ENCODE measurements around the gene NOL8. TPM values are rescaled to one million over a fixed set of nuclear protein-coding genes. Genes with fewer than 3 reads are reported as not detected.

The NOL8 gene
- total RNA-seq, 1 experiment from 2014 or later: 30.6 TPM

GRCh38 chr9:92308893-92309292, 16.3 kb downstream of the NOL8 start:
- in situ Hi-C loops (cut with HindIII; ENCODE audit: low pct_unique_long_range_greater_than_20kb, low sequenced_read_pairs) (no loop called here), intact Hi-C loops (cut with micrococcal nuclease; ENCODE audit: unreplicated experiment) (no loop called here)
- no TSS peak for BruUV-seq (replicated peaks)
- TF ChIP-seq REST (IDR thresholded peaks at IDR 0.05; ENCODE audit: insufficient read depth in 1 of 2, low read depth in 2 of 2, low read length in 1 of 2) (no peak), SIN3A (IDR thresholded peaks at IDR 0.05; ENCODE audit: borderline replicate concordance, insufficient read depth, low read depth, low read length) (no peak), POLR2AphosphoS5 (IDR thresholded peaks at IDR 0.05; ENCODE audit: low read depth, low read length) (no peak), CTCF (IDR thresholded peaks at IDR 0.05) (no peak), TCF7L2 (IDR thresholded peaks at IDR 0.05; ENCODE audit: low read depth, low read length) (no peak)
- H3K27me3 ChIP-seq (ENCODE audit: control insufficient read depth, insufficient read depth, low read length): no peaks in the 10 kb centered on the region
- ATAC-seq (no peak), DNase-seq (ENCODE audit: low read depth, low spot score) (no peak)
- ChIA-PET POLR2A (no interaction called here), CTCF (no interaction called here)
- no peaks in the 10 kb centered on the region for H3K9me3 ChIP-seq (ENCODE audit: control insufficient read depth, insufficient read depth, low read depth, low read length)
- H3K4me1 ChIP-seq (ENCODE audit: control insufficient read depth, insufficient read depth, low read length): no peaks in the 10 kb centered on the region
- no peak overlapping the region for H3K4me3 ChIP-seq (ENCODE audit: low read depth in 2 of 2, low read length in 2 of 2)
- no peak overlapping the region for H3K27ac ChIP-seq (ENCODE audit: low read length)
- peaks cover 42% of the 10 kb centered on the region for H3K36me3 ChIP-seq (ENCODE audit: control insufficient read depth, insufficient read depth, low read length)

GRCh38 chr9:92300936-92301335, 24.2 kb downstream of the NOL8 start:
- Histone ChIP-seq H3K27ac (ENCODE audit: low read length) (no peak overlapping the region), H3K36me3 (ENCODE audit: control insufficient read depth, insufficient read depth, low read length) (peaks cover 48% of the 10 kb centered on the region), H3K9me3 (ENCODE audit: control insufficient read depth, insufficient read depth, low read depth, low read length) (no peaks in the 10 kb centered on the region), H3K27me3 (ENCODE audit: control insufficient read depth, insufficient read depth, low read length) (no peaks in the 10 kb centered on the region), H3K4me1 (ENCODE audit: control insufficient read depth, insufficient read depth, low read length) (no peaks in the 10 kb centered on the region), H3K4me3 (ENCODE audit: low read depth in 2 of 2, low read length in 2 of 2) (no peak overlapping the region)
- BruUV-seq (replicated peaks): no TSS peak
- no peak for DNase-seq (ENCODE audit: low read depth, low spot score)
- no peak for ATAC-seq
- intact Hi-C loops (cut with micrococcal nuclease; ENCODE audit: unreplicated experiment) (no loop called here), in situ Hi-C loops (cut with HindIII; ENCODE audit: low pct_unique_long_range_greater_than_20kb, low sequenced_read_pairs) (no loop called here)
- ChIA-PET POLR2A (no interaction called here), CTCF (no interaction called here)
- TF ChIP-seq REST (IDR thresholded peaks at IDR 0.05; ENCODE audit: insufficient read depth in 1 of 2, low read depth in 2 of 2, low read length in 1 of 2) (no peak), TCF7L2 (IDR thresholded peaks at IDR 0.05; ENCODE audit: low read depth, low read length) (no peak), SIN3A (IDR thresholded peaks at IDR 0.05; ENCODE audit: borderline replicate concordance, insufficient read depth, low read depth, low read length) (no peak), POLR2AphosphoS5 (IDR thresholded peaks at IDR 0.05; ENCODE audit: low read depth, low read length) (no peak), CTCF (IDR thresholded peaks at IDR 0.05) (no peak)

Data from Panc1 (cell line).